DND-41 (cell line): ENCODE results near the gene FAM50B.

Experiments
- ATAC-seq: fragments of 200-7000 bp; cut with Tn5 transposase; 3 replicates; pipeline ENCODE4 v1.9.1; 2021; ENCODE audit warnings: low read depth; ENCODE audit not compliant: insufficient read depth
- DNase-seq: peaks from one replicate; pipeline ENCODE4 v3.0.0-alpha.2; 2020
- H2AFZ ChIP-seq: 2 replicates; pipeline ENCODE4 v1.6.0; 2012; ENCODE audit warnings: low read depth, low read length
- H3K27ac ChIP-seq: 2 replicates; pipeline ENCODE4 v1.5.1; 2012; ENCODE audit warnings: low read length, inconsistent platforms
- H3K27me3 ChIP-seq: fragments of 200-600 bp; sonication (generic); 2 replicates; pipeline ENCODE4 v1.6.0; 2012; ENCODE audit warnings: low read length, mild to moderate bottlenecking, inconsistent platforms; ENCODE audit not compliant: insufficient read depth, poor library complexity
- H3K36me3 ChIP-seq: 2 replicates; pipeline ENCODE4 v1.5.1; 2012; ENCODE audit warnings: low read length, inconsistent platforms; ENCODE audit not compliant: insufficient read depth
- H3K4me1 ChIP-seq: 2 replicates; pipeline ENCODE4 v1.5.1; 2012; ENCODE audit warnings: mild to moderate bottlenecking, low read length; ENCODE audit not compliant: insufficient read depth
- H3K4me2 ChIP-seq: 2 replicates; pipeline ENCODE4 v1.6.0; 2012; ENCODE audit warnings: mild to moderate bottlenecking, moderate library complexity, low read length, inconsistent platforms; ENCODE audit not compliant: insufficient read depth
- H3K4me3 ChIP-seq, 2 experiments: fragments of 200-600 bp in 1 of 2; shearing (Covaris generic) in 1 of 2; 2 replicates each; pipeline ENCODE4 v1.5.1; 2012 to 2016; ENCODE audit warnings: inconsistent platforms in 2 of 2, low read length in 2 of 2, mild to moderate bottlenecking in 2 of 2, low read depth in 1 of 2, moderate library complexity in 1 of 2
- H3K79me2 ChIP-seq: 2 replicates; pipeline ENCODE4 v1.6.0; 2012; ENCODE audit warnings: low read length, inconsistent platforms; ENCODE audit not compliant: insufficient read depth
- H3K9ac ChIP-seq: 2 replicates; pipeline ENCODE4 v1.6.0; 2012; ENCODE audit warnings: low read depth, mild to moderate bottlenecking, inconsistent platforms, low read length, moderate library complexity
- H3K9me3 ChIP-seq: 2 replicates; pipeline ENCODE4 v1.5.1; 2012; ENCODE audit warnings: low read length, moderate library complexity, mild to moderate bottlenecking, inconsistent platforms; ENCODE audit not compliant: insufficient read depth, severe bottlenecking
- H4K20me1 ChIP-seq: 2 replicates; pipeline ENCODE4 v1.6.0; 2012; ENCODE audit warnings: low read length; ENCODE audit not compliant: insufficient read depth
- CTCF ChIP-seq: IDR thresholded peaks from 2 replicates; pipeline ENCODE4 v1.5.1; 2012; ENCODE audit warnings: borderline replicate concordance, low read length, moderate library complexity, mild to moderate bottlenecking; ENCODE audit not compliant: poor library complexity, severe bottlenecking; ENCODE audit errors: extremely low read depth
- EZH2 ChIP-seq: IDR thresholded peaks from 3 replicates; pipeline ENCODE4 v1.6.1; 2012; ENCODE audit warnings: borderline replicate concordance, low read depth, mild to moderate bottlenecking, moderate library complexity, low read length, inconsistent platforms; ENCODE audit not compliant: severe bottlenecking

The FAM50B gene

GRCh38 chr6:3898265-3898994 lies 49.3 kb downstream of the FAM50B start:
- H3K9me3 ChIP-seq, result no peaks in the 10 kb centered on the region
- H3K27ac ChIP-seq, result no peak overlapping the region
- no peak overlapping the region for H2AFZ ChIP-seq
- H3K36me3 ChIP-seq, result no peaks in the 10 kb centered on the region
- H3K9ac ChIP-seq, result no peak overlapping the region
- no peak overlapping the region for H3K4me3 ChIP-seq
- DNase-seq (no peak), ATAC-seq (no peak)
- no peak for TF ChIP-seq CTCF
- TF ChIP-seq EZH2, result no peak
- peaks cover 14% of the 10 kb centered on the region for H3K27me3 ChIP-seq
- no peaks in the 10 kb centered on the region for H4K20me1 ChIP-seq
- no peak overlapping the region for H3K4me2 ChIP-seq
- H3K79me2 ChIP-seq, result no peaks in the 10 kb centered on the region
- H3K4me1 ChIP-seq, result no peaks in the 10 kb centered on the region

GRCh38 chr6:3899061-3899460 lies 49.9 kb downstream of the FAM50B start:
- no peak overlapping the region for H2AFZ ChIP-seq
- H3K4me1 ChIP-seq, result no peaks in the 10 kb centered on the region
- peaks cover 14% of the 10 kb centered on the region for H3K27me3 ChIP-seq
- H3K9ac ChIP-seq, result no peak overlapping the region
- no peaks in the 10 kb centered on the region for H3K9me3 ChIP-seq
- H3K36me3 ChIP-seq, result no peaks in the 10 kb centered on the region
- no peak for ATAC-seq
- no peaks in the 10 kb centered on the region for H4K20me1 ChIP-seq
- TF ChIP-seq CTCF (no peak), EZH2 (no peak)
- DNase-seq, result no peak
- H3K4me3 ChIP-seq, result no peak overlapping the region
- no peaks in the 10 kb centered on the region for H3K79me2 ChIP-seq
- H3K4me2 ChIP-seq, result no peak overlapping the region
- no peak overlapping the region for H3K27ac ChIP-seq

GRCh38 chr6:3899970-3900439 lies 50.8 kb downstream of the FAM50B start:
- Histone ChIP-seq H3K4me2 (no peak overlapping the region), H3K27me3 (peaks cover 14% of the 10 kb centered on the region), H2AFZ (no peak overlapping the region), H3K4me1 (no peaks in the 10 kb centered on the region), H3K36me3 (no peaks in the 10 kb centered on the region), H4K20me1 (no peaks in the 10 kb centered on the region), H3K79me2 (no peaks in the 10 kb centered on the region), H3K27ac (no peak overlapping the region), H3K9ac (no peak overlapping the region), H3K4me3 (no peak overlapping the region), H3K9me3 (no peaks in the 10 kb centered on the region)
- ATAC-seq (no peak), DNase-seq (no peak)
- TF ChIP-seq CTCF, result no peak
- TF ChIP-seq EZH2, result no peak
